Central memory CD8-positive, alpha-beta T cell (primary cell): Measurements from ENCODE around the gene GGA1.

Source experiments
- ATAC-seq: fragments of 150-1000 bp; cut with Tn5 transposase; replicated peaks from 2 replicates; pipeline ENCODE4 v1.10.0; 2022; ENCODE audit warnings: mild to moderate bottlenecking, moderate FRiP score, moderate number of reproducible peaks; ENCODE audit not compliant: poor library complexity, severe bottlenecking; ENCODE audit errors: extremely low read depth
- DNase-seq, 2 donors: peaks; one replicate each; pipeline ENCODE4 v3.0.0; 2021; ENCODE audit warnings: low spot score in 2 of 2
- H3K27ac Mint-ChIP-seq: one replicate; pipeline ENCODE4 v1.8.0; 2022; ENCODE audit warnings: low read depth, mild to moderate bottlenecking, moderate library complexity, mixed read lengths
- H3K27me3 Mint-ChIP-seq: one replicate; pipeline ENCODE4 v1.8.0; 2022; ENCODE audit warnings: mixed read lengths
- H3K36me3 Mint-ChIP-seq: one replicate; pipeline ENCODE4 v1.8.0; 2022; ENCODE audit warnings: mild to moderate bottlenecking, moderate library complexity, mixed read lengths; ENCODE audit not compliant: insufficient read depth
- H3K4me1 Mint-ChIP-seq: one replicate; pipeline ENCODE4 v1.8.0; 2022; ENCODE audit warnings: mixed read lengths
- H3K4me3 Mint-ChIP-seq: one replicate; pipeline ENCODE4 v1.8.0; 2022; ENCODE audit warnings: mild to moderate bottlenecking, moderate library complexity, mixed read lengths
- H3K9me3 Mint-ChIP-seq: one replicate; pipeline ENCODE4 v1.8.0; 2022; ENCODE audit warnings: mixed read lengths

GGA1 gene

DNA sequence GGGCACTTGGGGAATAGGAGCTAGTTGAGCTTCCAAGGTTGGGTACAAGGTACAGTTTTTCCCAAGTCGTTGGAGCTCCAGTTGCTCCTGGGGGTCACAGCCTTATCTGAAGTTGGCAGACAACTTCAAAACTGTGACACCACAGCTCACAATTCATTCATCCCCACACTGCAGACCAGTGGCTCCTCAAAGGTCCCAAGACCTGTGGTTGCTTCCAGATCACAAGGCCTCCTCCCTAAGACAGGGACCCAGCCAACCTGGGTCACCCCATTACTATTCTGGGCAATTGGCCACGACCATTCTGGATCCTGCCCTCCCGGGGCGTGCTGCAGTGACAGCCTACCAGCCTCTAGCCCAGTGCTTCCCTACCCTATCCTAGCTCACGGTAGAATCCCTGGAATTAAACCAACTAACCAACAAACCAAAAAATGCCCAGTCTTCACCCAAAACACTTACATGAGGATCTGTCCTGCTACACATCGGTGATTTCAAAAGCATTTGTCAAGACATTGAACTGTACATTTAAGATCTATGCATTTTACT is 49.0 kb downstream of the GGA1 start:
- peaks cover 41% of the 10 kb centered on the region for H3K4me1 Mint-ChIP-seq
- peak overlapping the region; percentile 75 for H3K27ac Mint-ChIP-seq
- H3K4me3 Mint-ChIP-seq: peak overlapping the region; percentile 70
- DNase-seq (no peak), ATAC-seq (no peak)
- H3K27me3 Mint-ChIP-seq: no peaks in the 10 kb centered on the region
- no peaks in the 10 kb centered on the region for H3K9me3 Mint-ChIP-seq
- H3K36me3 Mint-ChIP-seq: peaks cover 29% of the 10 kb centered on the region

- Mint-ChIP-seq H3K4me1 (peaks cover 41% of the 10 kb centered on the region), H3K9me3 (no peaks in the 10 kb centered on the region), H3K4me3 (peak within 1 kb of the TSS; percentile 76)
Observed at GRCh38 chr22:37658133-37659065, 49.8 kb downstream of the GGA1 start, which contains the start of gene PDXP. TSS of gene PDXP (plus strand) at chr22:37658723. CDS start at chr22:37658783, 60 bp downstream.

GRCh38 chr22:37659066-37659896 is 50.6 kb downstream of the GGA1 start:
- ATAC-seq (no peak), DNase-seq (no peak)
- Mint-ChIP-seq H3K9me3 (no peaks in the 10 kb centered on the region), H3K4me3 (peak overlapping the region; percentile 76), H3K4me1 (peaks cover 41% of the 10 kb centered on the region), H3K27ac (no peak overlapping the region), H3K27me3 (no peaks in the 10 kb centered on the region), H3K36me3 (peaks cover 15% of the 10 kb centered on the region)

More at GRCh38 chr22:37658133-37659065, 49.8 kb downstream of the GGA1 start, which contains the start of gene PDXP:
- Mint-ChIP-seq H3K27ac (peak within 1 kb of the TSS; percentile 75), H3K27me3 (no peaks in the 10 kb centered on the region), H3K36me3 (peaks cover 21% of the 10 kb centered on the region)
- ATAC-seq (peak; percentile 93), DNase-seq (peak; percentile 96 to 97)

DNA sequence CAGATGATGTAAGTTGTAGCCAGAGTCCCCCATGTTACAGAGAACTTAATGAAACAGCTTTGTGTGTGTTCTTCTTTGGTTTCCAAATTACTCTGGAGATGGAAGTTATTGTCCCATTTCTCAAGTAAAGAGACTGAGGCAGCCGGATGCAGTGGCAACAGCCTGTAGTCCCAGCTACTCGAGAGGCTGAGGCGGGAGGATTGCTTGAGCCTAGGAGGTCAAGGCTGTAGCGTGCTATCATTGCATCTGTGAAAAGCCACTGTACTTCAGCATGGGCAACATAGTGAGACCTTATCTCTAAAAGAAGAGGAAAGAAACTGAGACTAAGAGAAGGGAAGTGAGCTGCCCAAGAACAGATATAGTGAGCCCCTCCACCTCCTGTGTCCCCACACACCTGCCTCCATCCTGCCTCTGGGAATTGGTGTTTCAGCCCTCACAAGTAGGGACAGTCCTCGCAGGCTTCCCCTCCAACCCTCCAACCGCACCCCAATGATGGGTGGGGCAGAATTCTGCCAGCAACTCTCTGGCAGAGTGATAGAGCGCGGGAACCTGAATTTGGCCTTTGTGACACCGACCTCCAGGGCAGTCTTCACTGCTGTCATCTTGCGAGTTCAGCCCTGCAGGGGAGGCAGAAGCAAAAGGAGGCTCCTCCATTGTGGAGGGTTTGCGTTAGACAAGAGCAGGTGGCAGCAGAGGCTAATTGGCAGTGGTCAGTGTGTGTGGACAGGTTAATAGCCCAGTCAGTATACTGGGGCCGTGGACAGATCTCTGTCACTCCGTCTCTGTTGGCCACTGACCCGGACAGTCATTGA is 51.5 kb downstream of the GGA1 start:
- no peaks in the 10 kb centered on the region for H3K9me3 Mint-ChIP-seq
- DNase-seq (no peak), ATAC-seq (no peak)
- peak overlapping the region; percentile 46 for H3K27ac Mint-ChIP-seq
- peaks cover 41% of the 10 kb centered on the region for H3K4me1 Mint-ChIP-seq
- peak overlapping the region; percentile 76 for H3K4me3 Mint-ChIP-seq
- peaks cover 12% of the 10 kb centered on the region for H3K36me3 Mint-ChIP-seq
- H3K27me3 Mint-ChIP-seq: no peaks in the 10 kb centered on the region

DNA sequence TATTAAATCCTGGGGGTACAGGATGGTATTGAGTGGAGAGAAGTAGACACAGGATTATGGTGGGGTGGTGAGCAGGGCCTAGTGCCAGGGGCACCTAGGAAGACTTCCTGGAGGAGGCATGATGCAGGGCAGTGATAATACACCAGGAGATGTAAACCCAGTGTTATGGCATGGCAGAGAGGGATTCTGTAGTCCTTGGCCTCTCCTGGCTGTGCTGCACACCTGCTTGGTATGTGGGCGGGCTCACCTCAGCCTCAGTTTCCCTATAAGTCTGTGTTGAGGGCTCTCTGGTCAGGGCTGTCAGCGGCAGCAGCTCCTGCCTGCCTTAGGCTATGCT is 52.0 kb downstream of the GGA1 start:
- H3K27ac Mint-ChIP-seq: peak overlapping the region; percentile 46
- H3K27me3 Mint-ChIP-seq: no peaks in the 10 kb centered on the region
- ATAC-seq: no peak
- peaks cover 12% of the 10 kb centered on the region for H3K36me3 Mint-ChIP-seq
- DNase-seq: no peak
- peak overlapping the region; percentile 76 for H3K4me3 Mint-ChIP-seq
- peaks cover 41% of the 10 kb centered on the region for H3K4me1 Mint-ChIP-seq
- H3K9me3 Mint-ChIP-seq: no peaks in the 10 kb centered on the region

GRCh38 chr22:37661160-37661924 is 52.7 kb downstream of the GGA1 start:
- peaks cover 10% of the 10 kb centered on the region for H3K36me3 Mint-ChIP-seq
- H3K27ac Mint-ChIP-seq: no peak overlapping the region
- no peaks in the 10 kb centered on the region for H3K27me3 Mint-ChIP-seq
- ATAC-seq: no peak
- peaks cover 41% of the 10 kb centered on the region for H3K4me1 Mint-ChIP-seq
- DNase-seq: no peak
- no peaks in the 10 kb centered on the region for H3K9me3 Mint-ChIP-seq
- peak overlapping the region; percentile 11 for H3K4me3 Mint-ChIP-seq

- Mint-ChIP-seq H3K27ac (no peak overlapping the region), H3K9me3 (no peaks in the 10 kb centered on the region), H3K4me1 (peaks cover 41% of the 10 kb centered on the region), H3K36me3 (peaks cover 7% of the 10 kb centered on the region), H3K4me3 (no peak overlapping the region), H3K27me3 (no peaks in the 10 kb centered on the region)
- ATAC-seq (no peak), DNase-seq (no peak)
Observed at GRCh38 chr22:37662039-37662438, 53.4 kb downstream of the GGA1 start.

GRCh38 chr22:37663521-37664140 is 55.0 kb downstream of the GGA1 start:
- Mint-ChIP-seq H3K4me3 (no peak overlapping the region), H3K9me3 (no peaks in the 10 kb centered on the region), H3K4me1 (peaks cover 34% of the 10 kb centered on the region), H3K36me3 (peaks cover 2% of the 10 kb centered on the region), H3K27ac (no peak overlapping the region), H3K27me3 (no peaks in the 10 kb centered on the region)
- DNase-seq (no peak), ATAC-seq (no peak)

DNA sequence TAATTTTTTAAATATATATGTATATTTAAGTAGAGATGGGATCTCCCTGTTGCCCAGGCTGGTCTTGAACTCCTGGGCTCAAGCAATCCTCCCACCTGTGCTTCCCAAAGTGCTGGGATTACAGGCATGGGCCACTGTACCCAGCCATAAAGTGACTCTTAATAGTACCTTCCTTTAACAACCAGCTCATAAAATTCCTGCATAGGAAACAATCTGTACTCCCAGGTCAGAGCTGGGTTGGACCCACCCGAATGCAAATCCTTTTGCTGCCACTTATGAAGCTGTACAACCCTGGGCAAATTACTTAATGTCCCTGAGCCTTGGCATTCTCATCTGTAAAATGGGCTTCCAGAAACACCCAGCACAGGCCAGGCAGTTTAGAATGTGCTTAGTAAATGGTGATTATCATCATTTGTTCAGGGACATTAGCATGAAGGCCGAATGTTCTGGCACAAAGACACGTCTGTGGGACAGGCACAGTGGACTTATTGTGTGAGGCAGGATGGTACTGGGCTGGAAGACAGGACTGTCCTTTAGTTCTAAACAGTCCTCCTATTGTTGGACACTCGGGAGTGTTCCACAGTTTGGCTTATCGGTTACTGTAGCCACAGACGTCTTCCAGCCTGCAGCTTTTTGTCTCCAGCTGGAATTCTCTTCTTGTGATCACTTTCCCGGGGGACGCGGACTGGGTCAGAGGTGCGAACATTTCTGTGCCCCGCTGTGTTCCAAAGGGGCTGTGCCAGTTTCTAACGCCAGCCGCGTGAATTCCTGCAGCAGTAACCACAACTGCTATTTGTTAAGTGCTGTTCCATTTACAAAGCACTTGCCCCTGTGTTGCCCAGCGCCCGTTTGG is 55.8 kb downstream of the GGA1 start:
- peaks cover 2% of the 10 kb centered on the region for H3K36me3 Mint-ChIP-seq
- no peak for ATAC-seq
- no peak overlapping the region for H3K27ac Mint-ChIP-seq

DNA sequence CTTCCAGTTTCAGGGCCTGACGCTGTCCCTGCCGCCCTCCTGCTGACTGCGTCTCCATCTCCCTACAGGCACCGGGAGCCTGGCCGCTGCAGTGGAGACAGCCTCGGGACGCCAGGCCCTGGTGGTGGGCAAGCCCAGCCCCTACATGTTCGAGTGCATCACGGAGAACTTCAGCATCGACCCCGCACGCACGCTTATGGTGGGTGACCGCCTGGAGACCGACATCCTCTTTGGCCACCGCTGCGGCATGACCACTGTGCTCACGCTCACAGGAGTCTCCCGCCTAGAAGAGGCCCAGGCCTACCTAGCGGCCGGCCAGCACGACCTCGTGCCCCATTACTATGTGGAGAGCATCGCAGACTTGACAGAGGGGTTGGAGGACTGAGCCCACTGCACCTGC is 56.9 kb downstream of the GGA1 start:
- no peak for ATAC-seq
- Mint-ChIP-seq H3K4me3 (no peak overlapping the region), H3K36me3 (peaks cover 2% of the 10 kb centered on the region), H3K4me1 (peaks cover 19% of the 10 kb centered on the region), H3K9me3 (no peaks in the 10 kb centered on the region), H3K27ac (no peak overlapping the region), H3K27me3 (no peaks in the 10 kb centered on the region)
- no peak for DNase-seq

More for the DNA sequence above, 55.8 kb downstream of the GGA1 start:
- no peaks in the 10 kb centered on the region for H3K9me3 Mint-ChIP-seq
- no peak overlapping the region for H3K4me3 Mint-ChIP-seq
- no peaks in the 10 kb centered on the region for H3K27me3 Mint-ChIP-seq
- DNase-seq: no peak
- H3K4me1 Mint-ChIP-seq: peaks cover 29% of the 10 kb centered on the region
